HG03432 (cell line): ENCODE measurements around the gene BMI1.
A peak's percentile ranks its signal among the peaks of the same experiment; 100 is the strongest.
"Not testable (repeated sequence)": the region's sequence is repeated elsewhere in the genome, so short reads cannot be mapped to it uniquely, and the experiment has no call there.

Source experiments
- ATAC-seq: cut with Tn5 transposase; IDR thresholded peaks from one replicate; pipeline ENCODE4 v1.9.1; 2021; ENCODE audit warnings: mild to moderate bottlenecking, moderate library complexity; ENCODE audit not compliant: unreplicated experiment

Gene BMI1

DNA sequence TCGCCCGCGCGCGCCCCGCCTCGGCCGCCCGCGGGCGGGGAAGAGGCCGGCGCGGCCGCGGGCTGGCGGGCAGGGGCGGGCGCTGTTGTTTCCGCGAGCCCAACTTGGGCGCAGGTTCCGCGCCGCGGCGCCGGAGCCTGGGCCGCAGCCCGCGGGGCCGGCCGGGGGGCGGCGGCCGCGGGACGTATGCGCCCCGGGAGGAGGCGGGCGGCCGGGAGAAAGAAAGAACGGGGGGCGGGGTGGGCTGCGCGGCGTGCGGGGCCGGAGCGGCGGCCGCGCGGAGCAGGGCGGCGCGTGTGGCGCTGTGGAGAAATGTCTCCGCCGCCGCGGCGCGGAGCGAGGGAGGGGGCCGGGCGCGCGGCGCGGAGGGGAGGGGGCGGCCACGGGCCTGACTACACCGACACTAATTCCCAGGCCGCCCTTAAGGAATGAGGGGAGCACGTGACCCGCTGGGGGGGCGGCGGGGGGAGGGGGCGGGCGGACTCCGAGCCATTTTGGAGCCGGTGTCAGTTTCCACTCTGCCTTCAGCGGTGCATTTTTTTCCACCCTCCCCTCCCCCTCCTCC, at the start of gene BMI1:
BMI1 (plus strand) TSS at position 509 of the 565 bp plus-strand sequence. CDS start 5,351 bp downstream, outside the sequence.
- peak; percentile 25 for ATAC-seq

GRCh38 chr10:22271786-22272185, 49.1 kb upstream of the BMI1 start:
- no peak for ATAC-seq

GRCh38 chr10:22278441-22278782, 42.5 kb upstream of the BMI1 start:
- no peak for ATAC-seq

DNA sequence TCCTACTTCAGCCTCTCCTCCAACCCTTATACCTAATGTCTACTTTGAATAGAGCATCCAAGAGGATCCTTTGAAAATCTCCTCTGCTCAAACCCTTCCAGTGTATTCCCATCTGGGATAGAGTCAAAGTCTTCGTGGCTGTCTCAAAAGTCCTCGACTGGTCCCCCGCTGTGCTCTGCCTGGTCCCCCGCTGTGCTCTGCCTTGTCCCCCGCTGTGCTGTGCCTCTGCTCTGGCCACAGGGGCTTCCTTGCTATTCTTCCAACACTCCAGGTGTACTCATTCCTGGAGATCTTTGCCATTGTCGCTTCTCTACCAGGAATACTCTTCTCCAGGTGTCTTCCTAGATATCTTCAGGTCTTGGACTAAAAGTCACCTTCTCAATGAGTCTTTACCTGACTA, 40.8 kb upstream of the BMI1 start:
- no peak for ATAC-seq

GRCh38 chr10:22285130-22285529, 35.8 kb upstream of the BMI1 start:
- no peak for ATAC-seq

DNA sequence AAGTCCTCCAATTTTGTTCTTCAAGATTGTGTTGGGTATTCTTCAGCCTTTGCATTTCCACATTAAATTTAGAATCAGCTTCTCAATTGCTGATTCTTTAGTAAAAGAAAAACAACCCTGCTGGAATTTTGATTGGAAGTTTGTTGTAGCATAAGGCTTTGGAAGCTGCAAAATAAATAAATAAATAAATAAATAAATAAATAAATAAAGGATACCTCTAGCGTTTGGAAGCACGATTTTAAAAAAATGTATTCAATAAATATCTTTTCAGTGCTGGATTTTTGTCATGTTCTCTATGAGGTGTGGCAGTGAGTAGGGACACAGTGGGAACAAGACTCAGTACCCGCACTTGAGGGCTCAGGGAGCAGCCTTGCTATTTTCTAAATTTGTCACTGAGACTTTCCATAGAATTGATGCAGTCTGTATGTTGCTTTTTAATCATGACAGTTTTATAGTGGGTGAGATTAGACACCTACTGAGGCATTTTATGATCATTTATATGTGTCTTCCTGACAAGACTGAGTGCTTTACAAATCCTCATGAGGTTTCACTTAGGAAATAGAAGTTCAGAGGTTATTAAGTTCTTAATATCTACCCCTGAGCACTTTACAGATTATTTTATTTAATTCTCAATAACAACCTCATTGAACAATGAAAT, 27.0 kb upstream of the BMI1 start:
- no peak for ATAC-seq

GRCh38 chr10:22294694-22295093, 26.2 kb upstream of the BMI1 start:
- no peak for ATAC-seq

DNA sequence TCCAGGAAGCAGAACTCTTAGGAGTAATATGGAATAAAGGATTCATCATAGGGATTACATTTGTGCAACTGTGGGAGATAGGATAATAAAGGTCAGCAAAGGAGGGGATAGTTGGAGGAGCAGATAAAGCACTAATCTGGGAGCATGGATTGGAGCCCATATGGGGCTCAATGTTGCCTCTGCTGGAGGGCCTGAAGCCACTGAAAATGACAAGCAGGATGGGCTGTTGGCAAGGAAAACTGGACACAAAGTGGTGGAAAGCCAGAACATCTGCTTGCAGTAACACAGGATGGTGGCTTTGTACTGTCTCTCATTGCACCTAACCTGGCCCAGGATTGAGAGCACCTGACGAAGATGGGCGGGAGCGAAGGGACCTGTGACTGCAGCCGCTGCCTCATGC, 19.7 kb upstream of the BMI1 start:
- ATAC-seq, result no peak

- no peak for ATAC-seq
Measured at GRCh38 chr10:22303461-22303860, 17.4 kb upstream of the BMI1 start.

DNA sequence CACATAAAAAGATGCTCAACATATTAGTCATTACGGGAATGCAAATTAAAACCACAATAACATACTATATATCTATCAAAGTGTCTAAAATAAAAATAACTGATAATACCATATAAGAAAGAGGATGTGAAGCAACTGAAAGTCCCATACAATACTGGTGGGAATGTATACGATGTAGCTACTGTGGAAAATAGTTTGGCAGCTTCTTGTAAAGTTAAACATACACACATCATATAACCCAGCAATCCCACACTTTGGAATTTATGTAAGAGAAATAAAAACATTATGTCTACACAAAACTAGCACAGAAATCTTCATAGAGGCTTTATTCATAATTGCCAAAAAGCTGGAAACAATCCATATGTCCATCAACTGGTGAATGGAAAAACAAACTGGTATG, 15.2 kb upstream of the BMI1 start:
- ATAC-seq, result no peak

DNA sequence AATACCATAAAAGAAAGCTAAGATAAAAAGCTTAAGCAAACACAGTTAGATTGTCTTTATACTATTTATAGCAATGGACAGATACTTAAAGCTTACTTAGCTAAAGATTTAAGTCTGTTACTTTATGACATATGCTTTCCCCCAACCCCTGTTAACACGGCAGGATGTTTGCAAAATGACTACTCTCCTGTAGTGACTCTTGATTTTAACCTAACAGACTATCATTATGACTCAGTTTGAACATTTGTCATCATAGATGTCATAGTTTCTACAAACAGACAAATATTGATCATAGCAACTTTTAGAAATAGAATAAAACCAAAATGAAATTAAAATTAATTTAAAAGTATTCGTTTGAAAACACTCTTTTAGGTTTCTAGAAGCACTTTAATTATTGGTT, 12.5 kb upstream of the BMI1 start:
- peak; percentile 96 for ATAC-seq

GRCh38 chr10:22309180-22310000, 11.5 kb upstream of the BMI1 start:
- no peak for ATAC-seq

- not testable (repeated sequence) for ATAC-seq
Measured at GRCh38 chr10:22310012-22310411, 10.9 kb upstream of the BMI1 start.

GRCh38 chr10:22310928-22311327, 10.0 kb upstream of the BMI1 start:
- ATAC-seq, result no peak

- no peak for ATAC-seq
Measured at GRCh38 chr10:22314852-22315251, 6.0 kb upstream of the BMI1 start.

GRCh38 chr10:22315455-22316285, 5.2 kb upstream of the BMI1 start:
- peak; percentile 23 for ATAC-seq

GRCh38 chr10:22316286-22317075, 4.4 kb upstream of the BMI1 start, which contains the start of gene COMMD3:
TSS of gene COMMD3 (plus strand) at chr10:22316388. CDS start at chr10:22316418, 30 bp downstream.
- ATAC-seq, result peak; percentile 73

DNA sequence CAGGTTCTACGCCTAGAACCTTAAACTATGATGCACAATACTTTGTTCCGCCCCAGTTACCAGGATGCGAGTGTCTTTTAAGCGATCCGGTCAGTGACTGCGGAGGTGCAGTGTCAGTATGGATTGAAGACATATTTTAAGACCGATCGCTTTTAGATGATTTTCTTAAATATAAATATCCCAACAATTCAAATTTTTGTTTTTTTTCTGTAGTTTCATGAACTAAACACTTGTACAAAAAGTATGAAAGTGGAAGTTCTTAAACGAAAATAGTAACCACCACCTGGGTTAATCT, 3.9 kb upstream of the BMI1 start:
- peak; percentile 16 for ATAC-seq

- ATAC-seq, result no peak
Measured at GRCh38 chr10:22317771-22318565, 2.9 kb upstream of the BMI1 start.

- no peak for ATAC-seq
Measured at GRCh38 chr10:22318772-22319171, 2.1 kb upstream of the BMI1 start.
